IPS-15b (cell line): ENCODE measurements around the gene POLR2A.
"Not testable (repeated sequence)": the region's sequence is repeated elsewhere in the genome, so short reads cannot be mapped to it uniquely, and the experiment has no call there.

ENCODE experiments used
- H3K27me3 ChIP-seq: one replicate; pipeline ENCODE4 v1.6.1; 2013; ENCODE audit warnings: low read length; ENCODE audit not compliant: control insufficient read depth, insufficient read depth
- H3K36me3 ChIP-seq: one replicate; pipeline ENCODE4 v1.6.1; 2013; ENCODE audit warnings: low read length; ENCODE audit not compliant: control insufficient read depth, insufficient read depth
- H3K4me1 ChIP-seq: one replicate; pipeline ENCODE4 v1.6.1; 2013; ENCODE audit warnings: mild to moderate bottlenecking, low read length; ENCODE audit not compliant: control insufficient read depth, insufficient read depth
- H3K4me3 ChIP-seq: one replicate; pipeline ENCODE4 v1.5.1; 2013; ENCODE audit warnings: low read depth, low read length
- H3K9ac ChIP-seq: one replicate; pipeline ENCODE4 v1.6.1; 2013; ENCODE audit warnings: low read depth, mild to moderate bottlenecking, low read length
- H3K9me3 ChIP-seq: one replicate; pipeline ENCODE4 v1.6.1; 2013; ENCODE audit warnings: mild to moderate bottlenecking, low read length; ENCODE audit not compliant: control insufficient read depth, insufficient read depth

The POLR2A gene

DNA sequence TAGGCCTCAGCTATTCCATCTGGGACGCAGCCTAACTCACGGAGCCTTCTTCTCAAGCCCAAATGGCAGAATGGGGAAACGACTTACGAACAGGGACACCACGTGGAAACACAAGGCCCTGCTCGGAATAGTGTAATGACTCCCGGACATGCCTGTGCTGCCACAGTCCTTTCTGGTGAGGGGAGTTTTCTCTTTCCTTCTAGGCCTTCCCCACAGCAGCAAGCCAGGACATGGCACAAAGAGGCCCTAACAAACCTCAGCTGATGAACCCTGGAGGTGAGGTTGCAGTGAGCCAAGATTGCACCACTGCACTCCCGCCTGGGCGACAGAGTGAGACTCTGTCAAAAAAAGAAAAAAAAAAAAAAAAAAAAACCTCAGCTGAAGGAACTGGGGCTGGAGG lies 20.1 kb upstream of the POLR2A start:
- Histone ChIP-seq H3K27me3 (peaks cover 2% of the 10 kb centered on the region), H3K9ac (no peak overlapping the region), H3K9me3 (no peaks in the 10 kb centered on the region), H3K36me3 (peaks cover 2% of the 10 kb centered on the region), H3K4me1 (peaks cover 4% of the 10 kb centered on the region), H3K4me3 (no peak overlapping the region)

DNA sequence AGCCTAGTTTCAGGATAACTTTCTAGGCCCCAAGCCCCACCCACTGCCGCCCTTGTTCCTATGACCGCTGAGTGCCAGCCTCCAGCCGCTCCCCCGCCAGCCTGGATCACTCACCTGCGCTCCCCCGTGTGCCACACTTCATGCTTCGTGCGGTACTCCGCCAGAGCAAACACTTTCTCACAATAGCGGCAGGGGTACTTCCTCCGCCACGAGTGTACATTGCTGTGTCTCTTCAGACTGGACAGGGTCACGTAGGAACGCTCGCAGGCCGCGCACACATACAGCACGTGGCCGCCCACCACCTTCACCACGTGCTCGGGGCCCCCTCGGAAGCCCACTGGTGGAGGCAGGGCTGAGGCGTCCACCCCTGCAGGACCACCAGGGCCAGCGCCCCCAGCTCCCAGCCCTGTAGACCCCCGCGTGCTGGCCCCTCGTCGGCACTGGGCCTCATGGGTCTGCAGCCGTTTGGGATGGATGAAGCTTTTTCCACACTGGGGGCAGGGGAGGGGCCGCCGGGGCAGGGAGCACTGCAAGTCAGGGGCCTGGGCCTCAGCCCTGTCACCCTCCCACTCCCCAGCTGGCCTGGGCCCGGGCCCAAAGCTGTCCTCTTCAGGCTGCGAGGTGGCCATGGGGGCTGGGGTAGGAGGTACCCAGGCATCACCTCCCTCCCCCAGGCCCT lies 18.4 kb upstream of the POLR2A start:
- peaks cover 4% of the 10 kb centered on the region for H3K4me1 ChIP-seq
- no peak overlapping the region for H3K9ac ChIP-seq
- H3K4me3 ChIP-seq: no peak overlapping the region
- H3K9me3 ChIP-seq: no peaks in the 10 kb centered on the region
- peaks cover 2% of the 10 kb centered on the region for H3K36me3 ChIP-seq
- peaks cover under 1% of the 10 kb centered on the region for H3K27me3 ChIP-seq

- Histone ChIP-seq H3K4me3 (no peak overlapping the region), H3K4me1 (no peaks in the 10 kb centered on the region), H3K36me3 (peaks cover 2% of the 10 kb centered on the region), H3K9me3 (no peaks in the 10 kb centered on the region), H3K27me3 (no peaks in the 10 kb centered on the region), H3K9ac (no peak overlapping the region)
Measured at GRCh38 chr17:7466318-7466638, 17.9 kb upstream of the POLR2A start.

- Histone ChIP-seq H3K36me3 (peaks cover 2% of the 10 kb centered on the region), H3K9ac (no peak overlapping the region), H3K9me3 (no peaks in the 10 kb centered on the region), H3K4me3 (no peak overlapping the region), H3K4me1 (no peaks in the 10 kb centered on the region), H3K27me3 (no peaks in the 10 kb centered on the region)
Measured at GRCh38 chr17:7466639-7467341, 17.4 kb upstream of the POLR2A start.

GRCh38 chr17:7467498-7467897 lies 16.7 kb upstream of the POLR2A start:
- H3K36me3 ChIP-seq: peaks cover 2% of the 10 kb centered on the region
- no peaks in the 10 kb centered on the region for H3K4me1 ChIP-seq
- no peaks in the 10 kb centered on the region for H3K9me3 ChIP-seq
- no peak overlapping the region for H3K4me3 ChIP-seq
- no peaks in the 10 kb centered on the region for H3K27me3 ChIP-seq
- H3K9ac ChIP-seq: no peak overlapping the region

- H3K9me3 ChIP-seq: no peaks in the 10 kb centered on the region
- peaks cover 2% of the 10 kb centered on the region for H3K36me3 ChIP-seq
- H3K4me3 ChIP-seq: no peak overlapping the region
- H3K4me1 ChIP-seq: no peaks in the 10 kb centered on the region
- H3K27me3 ChIP-seq: no peaks in the 10 kb centered on the region
- H3K9ac ChIP-seq: no peak overlapping the region
Measured at GRCh38 chr17:7468290-7468689, 15.9 kb upstream of the POLR2A start.

DNA sequence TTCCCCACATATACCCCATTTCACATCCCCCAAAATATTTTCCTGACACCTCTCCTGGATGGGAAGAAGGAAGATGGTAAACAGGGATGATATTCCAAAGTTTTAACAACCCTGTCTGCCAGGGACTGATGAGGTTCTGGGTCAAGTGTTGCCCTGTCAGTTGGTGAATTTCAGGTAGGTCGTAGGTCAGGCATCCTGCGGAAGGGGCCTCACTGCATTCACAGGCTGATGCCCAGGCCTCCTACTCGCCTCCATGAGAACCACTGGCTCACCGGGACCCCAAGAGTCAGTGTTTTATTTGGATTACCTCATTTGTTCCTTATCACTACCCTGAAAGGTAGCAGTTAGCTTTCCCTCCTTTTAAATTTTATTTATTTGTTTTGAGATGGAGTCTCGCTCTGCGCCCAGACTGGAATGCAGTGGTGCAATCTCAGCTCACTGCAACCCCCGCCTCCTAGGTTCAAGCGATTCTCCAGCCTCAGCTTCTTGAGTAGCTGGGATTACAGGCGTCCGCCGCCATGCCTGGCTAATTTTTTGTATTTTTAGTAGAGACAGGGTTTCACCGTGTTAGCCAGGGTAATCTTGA lies 15.3 kb upstream of the POLR2A start:
- no peaks in the 10 kb centered on the region for H3K27me3 ChIP-seq
- no peak overlapping the region for H3K9ac ChIP-seq
- no peaks in the 10 kb centered on the region for H3K4me1 ChIP-seq
- H3K9me3 ChIP-seq: no peaks in the 10 kb centered on the region
- no peak overlapping the region for H3K4me3 ChIP-seq
- peaks cover 2% of the 10 kb centered on the region for H3K36me3 ChIP-seq

DNA sequence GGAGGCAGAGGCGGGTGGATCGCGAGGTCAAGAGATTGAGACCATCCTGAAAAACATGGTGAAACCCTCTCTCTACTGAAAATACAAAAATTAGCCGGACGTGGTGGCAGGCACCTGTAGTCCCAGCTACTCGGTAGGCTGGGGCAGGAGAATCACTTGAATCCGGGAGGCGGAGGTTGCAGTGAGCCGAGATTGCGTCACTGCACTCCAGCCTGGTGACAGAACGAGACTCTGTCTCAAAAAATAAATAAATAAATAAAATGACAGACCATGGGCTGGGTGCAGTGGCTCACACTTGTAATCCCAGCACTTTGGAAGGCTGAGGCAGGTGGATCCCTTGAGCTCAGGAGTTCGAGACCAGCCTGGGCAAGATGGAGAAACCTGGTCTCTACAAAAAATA lies 14.3 kb upstream of the POLR2A start:
- not testable (repeated sequence) for H3K36me3 ChIP-seq, H3K9ac ChIP-seq, H3K4me1 ChIP-seq, H3K4me3 ChIP-seq, H3K27me3 ChIP-seq, H3K9me3 ChIP-seq

GRCh38 chr17:7470457-7470973 lies 13.7 kb upstream of the POLR2A start:
- not testable (repeated sequence) for H3K9ac ChIP-seq, H3K4me3 ChIP-seq, H3K4me1 ChIP-seq

DNA sequence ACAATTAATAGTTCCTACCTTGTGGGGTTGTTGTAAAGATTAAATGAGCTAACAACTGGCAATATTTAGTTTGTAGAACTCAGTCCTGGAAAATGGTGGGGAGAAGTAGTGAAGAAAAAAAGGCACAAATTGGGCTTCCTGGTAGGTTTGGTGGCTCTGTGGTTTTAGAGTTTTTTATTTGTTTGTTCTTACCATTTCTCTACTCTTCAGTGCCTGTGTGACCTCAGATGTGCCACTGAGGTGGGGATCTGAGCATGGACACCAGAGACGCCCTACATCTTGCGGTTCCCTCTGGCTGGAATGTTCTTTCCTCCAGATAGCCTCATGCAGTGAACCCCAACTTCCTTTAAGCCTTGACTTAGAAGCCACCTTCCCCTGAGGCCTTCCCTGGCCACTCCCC lies 12.4 kb upstream of the POLR2A start:
- H3K27me3 ChIP-seq: no peaks in the 10 kb centered on the region
- no peak overlapping the region for H3K4me3 ChIP-seq
- no peak overlapping the region for H3K9ac ChIP-seq
- H3K9me3 ChIP-seq: no peaks in the 10 kb centered on the region
- no peaks in the 10 kb centered on the region for H3K36me3 ChIP-seq
- H3K4me1 ChIP-seq: peaks cover 4% of the 10 kb centered on the region

More at GRCh38 chr17:7470457-7470973, 13.7 kb upstream of the POLR2A start:
- not testable (repeated sequence) for H3K36me3 ChIP-seq, H3K9me3 ChIP-seq, H3K27me3 ChIP-seq

- not testable (repeated sequence) for H3K4me3 ChIP-seq, H3K9me3 ChIP-seq, H3K9ac ChIP-seq, H3K36me3 ChIP-seq, H3K27me3 ChIP-seq
- peaks cover 10% of the 10 kb centered on the region for H3K4me1 ChIP-seq
Measured at GRCh38 chr17:7474767-7475166, 9.4 kb upstream of the POLR2A start.
